ELR (cell line): ENCODE measurements around the gene TOP1.

ENCODE experiments used
- DNase-seq: peaks from one replicate; pipeline ENCODE4 v3.0.0-alpha.2; 2015; ENCODE audit warnings: low read depth

TOP1 gene

GRCh38 chr20:41147767-41148191 lies 119.2 kb downstream of the TOP1 start:
- no peak for DNase-seq

- DNase-seq: no peak
These were observed 120.3 kb downstream of the TOP1 start for GRCh38 chr20:41148942-41149341.

- peak; percentile 45 for DNase-seq
These were observed 122.0 kb downstream of the TOP1 start for GRCh38 chr20:41150664-41151063.

GRCh38 chr20:41151134-41151869 lies 122.7 kb downstream of the TOP1 start:
- no peak for DNase-seq

GRCh38 chr20:41152108-41152757 lies 123.6 kb downstream of the TOP1 start:
- DNase-seq: no peak

GRCh38 chr20:41154436-41155176 lies 126.0 kb downstream of the TOP1 start:
- no peak for DNase-seq

GRCh38 chr20:41155261-41155660 lies 126.6 kb downstream of the TOP1 start:
- DNase-seq: no peak

- DNase-seq: no peak
These were observed 129.5 kb downstream of the TOP1 start for GRCh38 chr20:41158082-41158625.

GRCh38 chr20:41159547-41159946 lies 130.9 kb downstream of the TOP1 start:
- no peak for DNase-seq

GRCh38 chr20:41160686-41161085 lies 132.1 kb downstream of the TOP1 start:
- DNase-seq: no peak

GRCh38 chr20:41161886-41162285 lies 133.3 kb downstream of the TOP1 start:
- DNase-seq: no peak

GRCh38 chr20:41162396-41162795 lies 133.8 kb downstream of the TOP1 start:
- DNase-seq: no peak

- DNase-seq: no peak
These were observed 135.2 kb downstream of the TOP1 start for GRCh38 chr20:41163821-41164220.

- DNase-seq: no peak
These were observed 136.6 kb downstream of the TOP1 start for GRCh38 chr20:41165001-41165882.

- DNase-seq: no peak
These were observed 137.8 kb downstream of the TOP1 start for GRCh38 chr20:41166201-41167117.

GRCh38 chr20:41167118-41167470 lies 138.5 kb downstream of the TOP1 start:
- DNase-seq: no peak

GRCh38 chr20:41167481-41168253 lies 139.0 kb downstream of the TOP1 start:
- DNase-seq: no peak

- DNase-seq: no peak
These were observed 139.9 kb downstream of the TOP1 start for GRCh38 chr20:41168281-41169161.

GRCh38 chr20:41169162-41169690 lies 140.6 kb downstream of the TOP1 start:
- no peak for DNase-seq
